Nephron (organoid): ENCODE results near the gene SETBP1.
A peak's percentile ranks its signal among the peaks of the same experiment; 100 is the strongest.

Source experiments
- H3K27ac Mint-ChIP-seq, 3 experiments: 2 replicates each; pipeline ENCODE4 v1.8.0; 2020; ENCODE audit warnings: mixed read lengths in 3 of 3, mild to moderate bottlenecking in 2 of 3, moderate library complexity in 1 of 3
- H3K27me3 Mint-ChIP-seq: 2 replicates; pipeline ENCODE4 v1.8.0; 2021; ENCODE audit warnings: low read depth, mild to moderate bottlenecking, moderate library complexity, mixed read lengths
- H3K36me3 Mint-ChIP-seq: 2 replicates; pipeline ENCODE4 v1.8.0; 2020; ENCODE audit warnings: low read depth, mixed read lengths
- H3K4me1 Mint-ChIP-seq: 2 replicates; pipeline ENCODE4 v1.8.0; 2020; ENCODE audit warnings: mixed read lengths
- H3K4me3 Mint-ChIP-seq, 3 experiments: 2 replicates each; pipeline ENCODE4 v1.8.0; 2020; ENCODE audit warnings: mild to moderate bottlenecking in 3 of 3, mixed read lengths in 3 of 3, moderate library complexity in 2 of 3
- H3K9me3 Mint-ChIP-seq: 2 replicates; pipeline ENCODE4 v1.8.0; 2020; ENCODE audit warnings: mixed read lengths
- TF ChIP-seq, protein P1 (sequence below), 3 experiments: fragments of 200-600 bp; sonication (generic); IDR thresholded peaks; one replicate each; pipeline ENCODE4 v1.5.0; 2021; ENCODE audit warnings: antibody characterized with exemption in 3 of 3; ENCODE audit not compliant: unreplicated experiment in 3 of 3

The SETBP1 gene

DNA sequence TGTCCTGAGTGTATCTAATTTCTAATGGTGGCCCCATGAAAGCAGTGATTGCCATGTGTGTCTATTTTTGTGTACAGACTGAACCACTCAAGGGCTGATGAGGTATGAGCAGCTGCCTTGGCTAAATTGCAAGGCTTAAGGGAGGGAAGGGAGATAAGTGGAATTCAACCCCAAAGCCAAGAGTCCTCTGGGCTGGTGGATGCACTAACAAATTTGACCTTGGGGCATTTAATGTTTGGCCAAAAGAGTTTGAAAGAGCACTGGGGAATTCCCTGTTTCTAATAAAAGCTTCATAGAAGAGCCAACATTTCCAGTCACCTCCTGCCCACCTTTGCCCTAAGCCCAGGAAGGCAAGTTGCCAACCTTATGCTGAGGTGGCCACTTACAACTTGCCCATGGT lies 172.1 kb downstream of the SETBP1 start:
- peak overlapping the region in 2 of 3 experiments; percentile 17 to 42 for H3K4me3 Mint-ChIP-seq
- H3K4me1 Mint-ChIP-seq, result peaks cover 78% of the 10 kb centered on the region
- no peaks in the 10 kb centered on the region for H3K27me3 Mint-ChIP-seq
- H3K9me3 Mint-ChIP-seq, result no peaks in the 10 kb centered on the region
- TF ChIP-seq, protein P1, sequence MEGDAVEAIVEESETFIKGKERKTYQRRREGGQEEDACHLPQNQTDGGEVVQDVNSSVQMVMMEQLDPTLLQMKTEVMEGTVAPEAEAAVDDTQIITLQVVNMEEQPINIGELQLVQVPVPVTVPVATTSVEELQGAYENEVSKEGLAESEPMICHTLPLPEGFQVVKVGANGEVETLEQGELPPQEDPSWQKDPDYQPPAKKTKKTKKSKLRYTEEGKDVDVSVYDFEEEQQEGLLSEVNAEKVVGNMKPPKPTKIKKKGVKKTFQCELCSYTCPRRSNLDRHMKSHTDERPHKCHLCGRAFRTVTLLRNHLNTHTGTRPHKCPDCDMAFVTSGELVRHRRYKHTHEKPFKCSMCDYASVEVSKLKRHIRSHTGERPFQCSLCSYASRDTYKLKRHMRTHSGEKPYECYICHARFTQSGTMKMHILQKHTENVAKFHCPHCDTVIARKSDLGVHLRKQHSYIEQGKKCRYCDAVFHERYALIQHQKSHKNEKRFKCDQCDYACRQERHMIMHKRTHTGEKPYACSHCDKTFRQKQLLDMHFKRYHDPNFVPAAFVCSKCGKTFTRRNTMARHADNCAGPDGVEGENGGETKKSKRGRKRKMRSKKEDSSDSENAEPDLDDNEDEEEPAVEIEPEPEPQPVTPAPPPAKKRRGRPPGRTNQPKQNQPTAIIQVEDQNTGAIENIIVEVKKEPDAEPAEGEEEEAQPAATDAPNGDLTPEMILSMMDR (IDR thresholded peaks at IDR 0.05; ENCODE audit: unreplicated experiment in 3 of 3), result no peak
- H3K36me3 Mint-ChIP-seq, result peaks cover 31% of the 10 kb centered on the region
- peak overlapping the region; percentile 12 to 51 (median 29) for H3K27ac Mint-ChIP-seq

DNA sequence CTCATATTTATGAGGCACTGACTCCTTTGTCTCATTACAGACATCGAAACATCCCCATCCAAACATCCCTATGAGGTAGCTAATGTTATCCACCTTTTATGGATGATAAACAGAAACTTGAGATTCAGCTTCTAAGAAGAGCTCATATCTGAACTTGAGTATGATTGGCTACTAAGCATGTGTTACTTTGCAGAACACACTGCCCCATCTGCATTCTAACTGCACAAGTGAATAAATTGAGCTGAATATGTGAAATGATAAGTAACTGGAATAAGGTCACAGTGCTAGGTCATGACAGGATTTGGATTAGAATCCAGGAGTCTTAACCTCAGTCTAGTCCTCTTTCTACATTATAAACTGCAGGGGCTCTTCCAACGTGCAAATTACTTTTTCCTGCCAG lies 172.7 kb downstream of the SETBP1 start:
- no peaks in the 10 kb centered on the region for H3K27me3 Mint-ChIP-seq
- peaks cover 77% of the 10 kb centered on the region for H3K4me1 Mint-ChIP-seq

DNA sequence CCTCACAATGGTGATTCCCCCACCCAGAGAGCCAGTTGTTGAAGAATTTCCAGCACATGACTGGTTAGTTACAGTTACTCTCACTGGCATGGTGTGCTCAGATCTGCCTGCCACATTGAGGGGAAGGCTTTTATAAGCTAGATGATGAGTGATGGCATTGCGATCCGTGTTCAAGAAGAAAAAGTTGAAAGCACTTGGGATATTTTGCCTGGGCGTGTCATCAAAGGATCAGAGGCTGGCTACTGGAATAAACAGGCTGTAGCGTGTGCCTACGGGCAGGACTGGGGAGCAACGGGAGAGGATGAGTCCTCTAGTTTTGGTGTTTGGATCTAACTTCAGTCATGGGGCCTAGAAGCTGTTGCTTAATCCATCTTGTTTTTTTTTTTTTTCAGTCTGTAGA lies 175.0 kb downstream of the SETBP1 start:
- no peaks in the 10 kb centered on the region for H3K27me3 Mint-ChIP-seq
- TF ChIP-seq, protein P1 (IDR thresholded peaks at IDR 0.05; ENCODE audit: unreplicated experiment in 3 of 3), result no peak

More for the DNA sequence above, 172.7 kb downstream of the SETBP1 start:
- H3K4me3 Mint-ChIP-seq, result no peak overlapping the region
- no peaks in the 10 kb centered on the region for H3K9me3 Mint-ChIP-seq
- TF ChIP-seq, protein P1 (IDR thresholded peaks at IDR 0.05; ENCODE audit: unreplicated experiment in 3 of 3), result no peak
- H3K27ac Mint-ChIP-seq, result peak overlapping the region; percentile 12 to 51 (median 29)
- peaks cover 31% of the 10 kb centered on the region for H3K36me3 Mint-ChIP-seq

DNA sequence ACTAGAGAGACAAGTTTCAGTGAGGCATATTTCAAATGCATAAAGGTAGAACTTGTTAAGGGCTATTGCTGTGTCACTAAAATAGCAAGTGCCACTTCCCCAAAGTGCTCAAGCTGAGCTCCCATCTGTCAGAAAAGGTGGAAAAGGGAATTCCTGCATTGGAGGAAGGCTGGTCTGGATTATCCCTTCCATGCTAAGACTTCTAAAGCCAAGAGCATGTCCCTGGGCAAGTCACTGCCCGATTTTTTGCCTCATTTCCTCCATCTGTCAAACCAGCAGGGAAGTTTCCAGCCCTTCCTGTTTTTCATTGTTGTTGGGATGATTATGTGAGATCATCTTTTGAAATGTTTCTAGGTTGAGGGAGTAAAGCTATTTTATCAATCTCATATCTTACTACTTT lies 175.5 kb downstream of the SETBP1 start:
- Mint-ChIP-seq H3K27me3 (no peaks in the 10 kb centered on the region), H3K27ac (no peak overlapping the region), H3K36me3 (peaks cover 24% of the 10 kb centered on the region)

More for the DNA sequence above, 175.0 kb downstream of the SETBP1 start:
- H3K4me3 Mint-ChIP-seq, result no peak overlapping the region
- H3K27ac Mint-ChIP-seq, result no peak overlapping the region
- peaks cover 24% of the 10 kb centered on the region for H3K36me3 Mint-ChIP-seq
- peaks cover 74% of the 10 kb centered on the region for H3K4me1 Mint-ChIP-seq
- no peaks in the 10 kb centered on the region for H3K9me3 Mint-ChIP-seq

DNA sequence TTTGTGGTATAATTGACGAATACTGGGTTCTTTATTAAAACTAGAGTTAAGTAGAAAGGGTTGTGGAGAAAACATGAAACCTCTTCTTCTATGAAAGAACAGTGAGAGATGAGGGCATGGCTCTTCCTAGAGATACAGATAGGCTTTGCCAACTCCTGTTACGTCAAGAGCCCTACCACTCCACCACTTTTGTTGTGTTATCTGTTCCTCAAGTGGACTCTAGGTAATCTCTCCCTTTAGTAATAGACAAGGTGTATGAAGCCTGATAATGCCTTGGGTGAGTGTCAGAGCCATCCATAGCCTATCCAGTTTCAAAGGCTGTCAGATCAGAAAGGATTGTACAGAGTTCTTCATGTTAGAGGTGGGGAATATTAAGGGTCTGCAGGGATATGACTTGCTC lies 176.4 kb downstream of the SETBP1 start:
- no peaks in the 10 kb centered on the region for H3K9me3 Mint-ChIP-seq
- TF ChIP-seq, protein P1 (IDR thresholded peaks at IDR 0.05; ENCODE audit: unreplicated experiment in 3 of 3), result no peak
- H3K4me3 Mint-ChIP-seq, result no peak overlapping the region
- H3K27ac Mint-ChIP-seq, result peak overlapping the region in 1 of 3 experiments; percentile 31
- no peaks in the 10 kb centered on the region for H3K27me3 Mint-ChIP-seq
- H3K36me3 Mint-ChIP-seq, result peaks cover 20% of the 10 kb centered on the region
- peaks cover 62% of the 10 kb centered on the region for H3K4me1 Mint-ChIP-seq

More for the DNA sequence above, 175.5 kb downstream of the SETBP1 start:
- H3K9me3 Mint-ChIP-seq, result no peaks in the 10 kb centered on the region
- H3K4me3 Mint-ChIP-seq, result no peak overlapping the region
- TF ChIP-seq, protein P1 (IDR thresholded peaks at IDR 0.05; ENCODE audit: unreplicated experiment in 3 of 3), result no peak
- H3K4me1 Mint-ChIP-seq, result peaks cover 70% of the 10 kb centered on the region

DNA sequence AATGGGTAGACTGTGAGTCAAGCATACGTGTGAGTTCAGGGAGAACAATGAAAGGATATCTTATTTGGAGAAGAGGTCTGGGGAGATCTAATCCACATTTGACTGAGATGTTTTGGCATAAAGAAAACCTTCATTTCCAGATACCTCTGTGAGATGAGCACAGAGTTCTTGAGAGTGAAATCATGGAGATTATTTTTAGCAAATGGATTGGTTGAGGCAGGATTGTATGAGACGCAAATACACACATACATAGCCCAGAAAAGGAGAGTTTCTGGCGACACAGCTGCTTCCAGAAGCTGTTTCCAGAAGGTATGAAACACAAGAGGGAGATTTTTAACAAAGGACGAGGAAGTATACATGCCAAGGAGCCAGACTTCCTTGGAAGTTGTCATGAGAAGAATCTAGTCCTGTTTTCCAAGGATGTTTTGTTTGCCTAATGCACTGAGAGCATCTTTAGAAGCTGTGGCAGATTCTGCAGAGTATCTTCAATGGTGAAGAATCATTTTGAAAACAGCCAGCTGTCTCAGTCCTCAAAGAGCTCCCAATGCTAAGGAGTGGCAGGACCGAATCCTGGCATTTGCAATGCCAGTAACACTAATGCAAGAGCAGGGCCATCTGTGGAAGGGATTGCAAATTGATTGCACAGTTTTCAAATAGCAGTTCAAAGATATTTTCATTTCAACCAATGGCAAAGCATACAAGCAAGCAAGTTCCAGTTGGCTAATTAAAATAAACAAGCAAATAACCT lies 177.2 kb downstream of the SETBP1 start:
- no peaks in the 10 kb centered on the region for H3K9me3 Mint-ChIP-seq
- TF ChIP-seq, protein P1 (IDR thresholded peaks at IDR 0.05; ENCODE audit: unreplicated experiment in 3 of 3), result no peak
- peaks cover 20% of the 10 kb centered on the region for H3K36me3 Mint-ChIP-seq
- H3K27me3 Mint-ChIP-seq, result no peaks in the 10 kb centered on the region
- peaks cover 62% of the 10 kb centered on the region for H3K4me1 Mint-ChIP-seq
- H3K27ac Mint-ChIP-seq, result peak overlapping the region in 1 of 3 experiments; percentile 31
- H3K4me3 Mint-ChIP-seq, result no peak overlapping the region
